SHP77 treated with DMSO at 0.1 percent for 48 hours (cell line): ENCODE measurements around the gene CORO1C.

Source experiments
- DNase-seq: peaks from one replicate; lab custom pipeline; 2025; lab: John Stamatoyannopoulos, UW

The CORO1C gene

DNA sequence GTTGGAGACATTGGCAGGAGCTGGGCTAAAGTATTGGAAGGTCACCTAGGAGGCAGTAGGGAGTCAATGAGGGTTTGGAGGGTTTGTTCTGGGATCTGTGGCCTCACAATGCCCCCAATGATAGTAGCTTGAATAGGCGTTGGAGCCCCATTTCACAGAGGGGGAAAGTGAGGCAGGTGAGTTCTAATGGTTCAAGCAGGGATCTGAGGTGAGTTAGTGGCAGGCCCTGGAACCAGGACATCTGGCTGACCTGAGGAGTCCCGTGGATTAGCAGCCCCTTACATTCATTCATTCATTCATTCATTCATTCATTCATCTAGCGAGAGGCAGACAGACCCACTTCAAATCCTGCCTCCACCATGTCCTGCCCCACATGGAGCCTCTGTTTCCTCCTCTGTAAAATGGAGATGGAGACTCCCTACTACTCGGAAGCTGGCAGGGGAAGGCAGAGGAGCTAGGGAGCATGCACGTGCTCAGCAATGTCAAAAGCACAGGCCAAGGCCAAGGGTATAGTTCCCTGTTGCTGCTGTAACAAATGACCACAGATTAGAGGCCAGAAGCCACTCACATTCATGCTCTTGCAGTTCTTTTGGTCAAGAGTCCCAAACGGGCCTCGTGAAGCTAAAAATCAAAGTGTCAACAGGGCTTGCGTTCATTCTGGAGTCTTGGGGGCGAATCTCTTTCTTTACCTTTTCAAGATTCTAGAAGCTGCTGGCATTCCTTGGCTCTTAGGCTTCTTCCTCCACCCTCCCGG, 131.2 kb downstream of the CORO1C start:
- DNase-seq = no peak

DNA sequence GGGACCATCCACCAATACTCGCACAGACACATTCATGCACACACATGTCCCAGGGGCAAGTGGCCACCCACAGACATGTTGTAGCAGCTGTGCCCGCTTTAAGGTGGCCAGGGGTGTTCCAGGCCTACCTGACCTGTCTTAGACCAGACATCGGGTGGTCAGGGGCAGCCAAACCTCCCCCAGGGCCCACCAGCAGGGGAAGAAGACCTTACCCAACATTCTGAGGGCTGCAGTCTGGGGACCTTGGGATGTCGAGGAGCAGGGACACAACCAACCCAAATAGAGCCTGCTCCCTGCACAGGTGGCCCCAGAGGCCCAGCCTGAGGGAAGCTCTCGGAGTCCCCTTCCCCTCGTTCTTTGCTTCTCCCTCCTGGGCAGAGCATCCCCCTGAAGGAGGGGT, 131.8 kb downstream of the CORO1C start:
- no peak for DNase-seq

DNA sequence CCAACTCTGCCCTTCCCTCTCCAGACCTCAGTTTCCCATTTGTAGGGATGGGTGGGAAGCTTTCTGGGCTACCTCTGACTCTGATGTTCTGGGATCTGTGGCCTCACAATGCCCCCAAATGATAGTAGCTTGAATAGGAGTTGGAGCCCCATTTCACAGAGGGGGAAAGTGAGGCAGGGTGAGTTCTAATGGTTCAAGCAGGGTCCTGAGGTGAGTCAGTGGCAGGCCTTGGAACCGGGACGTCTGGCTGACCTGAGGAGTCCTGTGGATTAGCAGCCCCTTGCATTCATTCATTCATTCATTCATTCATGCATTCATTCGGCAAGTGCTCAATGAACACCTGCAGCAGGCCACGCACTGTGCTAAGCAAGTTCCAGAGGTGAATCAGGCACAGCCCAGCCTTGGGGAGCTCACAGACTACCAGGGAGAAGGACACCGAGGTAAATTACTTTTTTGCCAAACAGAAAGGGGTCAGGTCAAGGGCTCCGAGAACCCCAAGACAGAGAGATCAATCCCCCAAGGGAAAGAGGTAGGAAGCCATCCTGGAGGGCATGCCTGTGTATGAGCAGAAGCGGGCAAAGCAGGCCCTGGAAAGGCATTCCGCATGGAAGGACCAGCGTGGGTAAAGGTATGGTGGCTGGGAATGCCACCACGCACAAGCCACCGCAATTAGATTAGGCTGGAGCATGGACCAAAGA, 132.6 kb downstream of the CORO1C start:
- DNase-seq = no peak

DNA sequence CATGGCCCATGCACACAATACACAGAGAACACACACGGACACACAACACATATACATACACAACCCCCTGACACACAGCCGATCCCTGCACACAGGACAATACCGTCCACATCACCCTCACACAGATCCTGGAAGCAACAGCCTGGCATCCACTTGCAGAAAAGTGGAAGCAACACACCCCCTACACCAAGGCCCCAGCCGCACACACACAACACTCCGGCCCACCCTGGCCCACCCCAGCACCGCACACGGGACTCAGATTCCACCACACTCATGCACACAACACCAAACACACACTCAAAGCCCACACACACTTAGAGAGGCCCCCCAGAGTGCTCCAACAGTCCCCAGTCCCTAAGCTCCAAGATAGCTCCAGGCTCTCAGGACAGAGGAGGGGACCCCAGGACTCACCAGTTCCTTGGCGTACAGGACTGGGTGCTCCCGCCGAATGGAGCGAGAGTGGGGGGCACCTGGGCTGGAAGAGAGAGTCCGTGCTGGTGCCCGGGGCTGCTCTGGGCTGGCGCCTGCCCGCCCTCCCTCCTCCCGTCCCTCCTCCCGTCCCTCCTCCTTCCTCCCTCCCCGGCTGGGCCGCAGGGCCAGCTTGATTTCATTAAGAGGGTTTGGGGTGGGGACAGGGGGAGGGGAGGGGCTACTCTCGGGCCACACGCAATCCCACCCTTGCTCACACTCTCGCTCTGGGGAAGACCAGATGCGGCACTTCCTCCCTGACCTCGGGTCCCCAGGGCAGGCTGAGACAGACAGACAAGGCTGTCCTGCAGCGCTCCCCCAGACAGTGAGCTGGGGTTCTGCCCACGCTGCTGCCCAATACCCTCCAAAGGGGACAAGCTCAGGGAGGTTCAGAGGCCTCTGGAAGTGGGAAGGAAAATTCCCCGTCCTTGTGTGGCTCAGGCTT, 133.5 kb downstream of the CORO1C start, which contains the start of gene TMEM119:
TMEM119 (minus strand) TSS at position 526 of the 913 bp plus-strand sequence. CDS start 5,701 bp downstream, outside the sequence.
- DNase-seq = no peak

DNA sequence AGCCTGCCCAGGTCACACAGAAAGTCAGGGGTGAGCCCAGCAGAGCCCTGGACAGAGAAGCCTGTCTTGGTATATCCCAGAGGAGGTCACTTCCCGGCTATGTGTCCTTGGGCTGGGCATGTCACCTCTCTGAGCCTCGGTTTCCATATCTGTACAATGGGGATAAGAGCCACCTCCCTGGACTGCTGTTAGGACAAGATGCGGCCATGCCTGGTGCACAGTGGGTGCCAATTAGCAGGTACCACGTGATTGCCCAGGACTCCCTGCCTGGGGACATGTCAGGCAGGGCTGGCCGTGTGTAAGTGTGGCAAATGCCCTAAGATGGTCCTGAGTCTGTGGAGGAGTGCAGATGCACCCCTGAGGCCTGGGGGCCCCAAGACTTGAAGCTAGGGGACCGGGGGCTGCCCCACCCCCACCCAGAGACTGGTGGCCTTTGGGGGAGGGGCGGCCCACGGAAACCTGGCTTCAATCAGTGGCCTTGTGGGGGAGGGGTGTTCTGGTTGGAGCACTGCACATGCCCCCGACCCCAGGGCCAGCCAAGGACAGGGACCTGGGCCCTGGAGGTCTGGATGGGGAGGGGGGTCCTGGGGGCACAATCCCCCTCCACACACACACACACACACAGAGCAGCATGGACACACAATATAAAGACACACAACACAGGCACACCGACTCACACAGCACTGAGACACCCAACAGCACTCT, 134.3 kb downstream of the CORO1C start:
- no peak for DNase-seq

DNA sequence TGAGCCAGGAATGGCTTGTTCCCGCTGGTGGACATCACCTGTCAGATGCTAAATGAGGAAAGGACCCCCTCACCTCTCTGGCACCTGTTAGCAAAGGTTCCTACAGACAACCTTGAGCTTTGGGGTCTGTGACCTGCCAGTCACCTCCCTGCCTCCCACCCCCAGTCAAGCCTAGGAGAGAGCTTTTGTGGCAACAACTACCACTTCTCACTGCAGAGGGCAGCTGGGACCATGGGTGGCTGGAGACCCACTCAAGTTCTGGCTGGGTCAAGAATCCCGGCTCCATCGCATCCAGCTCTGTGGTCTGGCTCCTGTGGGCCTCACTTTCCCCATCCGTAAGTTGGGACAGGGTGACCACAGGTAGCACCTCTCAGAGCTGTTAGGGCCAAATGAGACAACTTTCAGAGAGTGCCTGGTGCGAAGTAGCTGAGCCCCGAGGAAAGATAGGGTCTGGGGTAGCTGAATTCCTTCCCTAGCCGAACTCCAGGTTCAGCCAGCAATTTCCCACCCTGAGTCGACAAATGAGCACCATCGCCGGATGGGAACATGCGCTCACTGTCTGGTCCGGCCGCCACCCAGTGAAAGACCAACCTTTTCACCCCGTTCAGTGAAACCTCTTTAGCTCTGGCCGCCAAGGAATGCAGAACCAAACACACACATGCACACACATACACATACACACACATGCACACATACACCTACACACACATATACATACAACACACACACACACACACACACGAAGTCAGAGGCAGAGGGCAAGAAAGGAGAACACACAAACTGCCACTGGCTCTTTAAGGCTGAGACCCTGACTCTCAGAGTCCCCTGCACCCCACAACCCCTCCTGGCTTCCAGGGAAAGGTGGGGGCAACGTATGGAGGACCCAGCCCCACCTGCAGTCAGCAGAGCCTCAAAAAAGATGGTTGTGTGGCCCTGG, 135.3 kb downstream of the CORO1C start:
- no peak for DNase-seq
